HG02870 (cell line): Measurements from ENCODE around the gene IL9.

Experiments used
- ATAC-seq: cut with Tn5 transposase; IDR thresholded peaks from one replicate; pipeline ENCODE4 v1.9.1; 2021; ENCODE audit warnings: mild to moderate bottlenecking, moderate library complexity; ENCODE audit not compliant: unreplicated experiment

The IL9 gene

GRCh38 chr5:135891791-135892190 is 3.9 kb downstream of the IL9 start:
- no peak for ATAC-seq

- no peak for ATAC-seq
These were observed 4.4 kb downstream of the IL9 start for GRCh38 chr5:135891268-135891667.

- ATAC-seq = peak; percentile 40
These were observed 4.8 kb downstream of the IL9 start for GRCh38 chr5:135890867-135891266.

- no peak for ATAC-seq
These were observed 5.3 kb downstream of the IL9 start for GRCh38 chr5:135890296-135890695.

- ATAC-seq = no peak
These were observed 7.6 kb downstream of the IL9 start for GRCh38 chr5:135887881-135888614.

GRCh38 chr5:135887447-135887864 is 8.2 kb downstream of the IL9 start:
- ATAC-seq = peak; percentile 91

- no peak for ATAC-seq
These were observed 9.5 kb downstream of the IL9 start for GRCh38 chr5:135886136-135886535.

GRCh38 chr5:135885031-135885430 is 10.6 kb downstream of the IL9 start:
- no peak for ATAC-seq

- no peak for ATAC-seq
These were observed 12.2 kb downstream of the IL9 start for GRCh38 chr5:135883441-135883840.

GRCh38 chr5:135883026-135883425 is 12.6 kb downstream of the IL9 start:
- ATAC-seq = no peak

GRCh38 chr5:135881819-135882218 is 13.8 kb downstream of the IL9 start:
- ATAC-seq = no peak

- ATAC-seq = no peak
These were observed 14.4 kb downstream of the IL9 start for GRCh38 chr5:135881244-135881643.

- ATAC-seq = no peak
These were observed 14.8 kb downstream of the IL9 start for GRCh38 chr5:135880801-135881200.

GRCh38 chr5:135880278-135880677 is 15.4 kb downstream of the IL9 start:
- ATAC-seq = no peak

- no peak for ATAC-seq
These were observed 16.1 kb downstream of the IL9 start for GRCh38 chr5:135879591-135879990.

- no peak for ATAC-seq
These were observed 17.5 kb downstream of the IL9 start for GRCh38 chr5:135878156-135878620.

GRCh38 chr5:135877570-135878155 is 18.0 kb downstream of the IL9 start:
- ATAC-seq = no peak

- ATAC-seq = no peak
These were observed 19.5 kb downstream of the IL9 start for GRCh38 chr5:135876146-135876545.

GRCh38 chr5:135875567-135875966 is 20.1 kb downstream of the IL9 start:
- no peak for ATAC-seq

- no peak for ATAC-seq
These were observed 21.2 kb downstream of the IL9 start for GRCh38 chr5:135874461-135874860.

GRCh38 chr5:135873831-135874230 is 21.8 kb downstream of the IL9 start:
- no peak for ATAC-seq

GRCh38 chr5:135871268-135871915 is 24.2 kb downstream of the IL9 start:
- no peak for ATAC-seq
